Activated T-helper 1 cell treated with anti-CD3 and anti-CD28 coated beads, Interleukin-12 subunit alpha, Interleukin-12 subunit beta, Interleukin-2, Interleukin-4 antibody, amounts not matched to agents 30 ng/mL and 10 ng/mL and 1 ng/mL, durations not matched to agents 14 hours and 24 hours and 36 hours (primary cell): ENCODE results near the gene CCDC43. TPM values are rescaled to one million over a fixed set of nuclear protein-coding genes. Genes with fewer than 3 reads are reported as not detected.
"Not testable (repeated sequence)": the region's sequence is repeated elsewhere in the genome, so short reads cannot be mapped to it uniquely, and the experiment has no call there.

Experiments used
- DNase-seq: peaks from one replicate; pipeline ENCODE4 v3.0.0; 2021; ENCODE audit warnings: low spot score
- H3K27ac Mint-ChIP-seq: one replicate; pipeline ENCODE4 v1.8.0; 2021; ENCODE audit warnings: mild to moderate bottlenecking, mixed read lengths
- H3K27me3 Mint-ChIP-seq: one replicate; pipeline ENCODE4 v1.8.0; 2022; ENCODE audit warnings: mild to moderate bottlenecking, moderate library complexity, mixed read lengths; ENCODE audit not compliant: insufficient read depth
- H3K36me3 Mint-ChIP-seq: one replicate; pipeline ENCODE4 v1.8.0; 2021; ENCODE audit warnings: low read depth, mixed read lengths
- H3K4me1 Mint-ChIP-seq: one replicate; pipeline ENCODE4 v1.8.0; 2021; ENCODE audit warnings: low read depth, mixed read lengths
- H3K4me3 Mint-ChIP-seq: one replicate; pipeline ENCODE4 v1.8.0; 2021; ENCODE audit warnings: mild to moderate bottlenecking, moderate library complexity, mixed read lengths
- H3K9me3 Mint-ChIP-seq: one replicate; pipeline ENCODE4 v1.8.0; 2021; ENCODE audit warnings: mixed read lengths
- intact Hi-C: fragments of 100-400 bp; cut with micrococcal nuclease; formaldehyde crosslinking; loops from one replicate; pipeline ENCODE4 v1.15.1; 2024
- total RNA-seq: library from RNA; stranded (reverse); gene quantifications from 2 replicates; pipeline ENCODE4 v1.2.3, GENCODE V29; 2022

CCDC43 gene
- total RNA-seq, 1 donor from 2014 or later: 42.6 TPM

DNA sequence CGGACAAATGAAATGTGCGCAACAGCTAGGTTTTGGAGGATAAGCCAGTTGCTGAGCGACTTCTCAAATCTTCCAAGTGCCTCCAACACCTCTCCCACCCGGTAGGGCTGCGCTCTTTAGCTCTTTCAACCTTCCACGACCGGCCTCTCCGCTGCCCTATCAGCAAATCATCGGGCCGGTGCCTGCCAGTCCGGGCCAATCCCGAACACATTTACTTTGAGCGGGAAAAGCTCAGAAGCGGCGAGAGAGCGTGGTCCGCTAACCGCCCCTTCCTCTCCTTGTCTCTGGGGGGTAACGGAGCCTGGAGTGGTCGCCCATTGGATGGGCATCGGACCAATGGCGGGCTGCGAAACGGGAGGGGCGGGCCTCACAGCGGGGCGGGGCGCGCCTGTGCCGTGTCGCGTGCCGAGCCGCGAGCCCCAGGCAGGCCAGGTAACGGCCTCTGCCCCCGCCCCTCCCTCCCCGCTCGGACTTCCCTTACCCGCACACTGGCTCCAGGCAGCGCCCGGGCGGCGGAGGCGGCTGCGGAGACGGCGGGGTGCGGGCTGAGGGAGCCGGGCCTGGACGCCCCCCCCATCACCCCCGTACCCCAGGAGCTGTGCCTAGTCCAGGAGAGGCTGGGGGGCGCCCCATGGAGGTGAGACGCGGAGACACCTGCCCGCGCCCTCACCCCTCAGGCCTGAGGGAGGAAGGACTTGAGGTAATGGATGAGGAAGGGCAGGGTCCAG, 33.4 kb downstream of the CCDC43 start, which contains the start of gene MEIOC:
Gene MEIOC (plus strand): TSS at position 486 of the 728 bp plus-strand sequence. CDS start 146 bp downstream, at position 632.
- no peak for DNase-seq
- H3K9me3 Mint-ChIP-seq: no peaks in the 10 kb centered on the region
- intact Hi-C loops: loop anchor here (5.0 kb wide), 1 partner anchor 99 kb away; the partner anchor contains the start of gene FZD2
- peaks cover 33% of the 10 kb centered on the region for H3K27me3 Mint-ChIP-seq
- peak within 1 kb of the TSS; percentile 65 for H3K4me3 Mint-ChIP-seq
- no peak within 1 kb of the TSS for H3K27ac Mint-ChIP-seq
- no peaks in the 10 kb centered on the region for H3K4me1 Mint-ChIP-seq
- peaks cover 2% of the 10 kb centered on the region for H3K36me3 Mint-ChIP-seq

DNA sequence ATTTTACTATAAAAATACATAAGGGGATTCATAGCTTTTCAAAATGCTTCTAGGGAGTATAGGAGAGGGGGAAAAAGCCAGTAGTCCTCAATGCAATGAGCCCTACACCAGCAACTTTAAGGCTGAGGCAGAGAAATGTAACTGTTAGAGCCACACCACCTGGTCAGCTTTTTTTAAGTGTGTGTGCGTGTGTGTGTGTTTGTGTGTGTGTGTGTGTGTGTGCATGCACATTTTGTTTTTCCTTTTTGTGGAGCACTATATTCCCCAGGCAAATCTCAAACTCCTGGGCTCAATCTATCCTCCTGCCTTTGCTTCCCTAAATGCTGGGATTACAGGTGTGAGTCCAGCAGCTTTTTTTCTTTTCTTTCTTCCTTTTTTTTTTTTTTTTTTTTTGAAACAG, 35.6 kb downstream of the CCDC43 start:
- no peak for DNase-seq
- intact Hi-C loops: no loop called here

DNA sequence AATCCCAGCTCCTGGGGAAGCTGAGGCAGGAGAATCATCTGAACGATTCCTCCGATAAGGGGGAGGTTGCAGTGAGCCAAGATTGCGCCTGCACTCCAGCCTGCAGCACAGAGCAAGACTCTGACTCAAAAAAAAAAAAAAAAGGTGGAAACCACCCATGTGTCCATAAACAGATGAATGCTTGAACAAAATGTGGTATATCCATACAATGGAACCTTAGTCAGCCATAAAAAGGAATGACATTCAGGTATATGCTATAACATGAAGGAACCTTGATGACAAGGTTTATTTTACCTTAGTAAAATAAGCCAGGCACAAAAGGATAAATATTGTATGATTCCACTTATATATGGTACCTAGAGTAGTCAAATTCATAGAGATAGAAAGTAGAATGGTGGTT, 36.2 kb downstream of the CCDC43 start:
- no peak for DNase-seq
- H3K36me3 Mint-ChIP-seq: peaks cover 2% of the 10 kb centered on the region
- H3K4me1 Mint-ChIP-seq: no peaks in the 10 kb centered on the region
- no peak overlapping the region for H3K4me3 Mint-ChIP-seq
- no peaks in the 10 kb centered on the region for H3K9me3 Mint-ChIP-seq
- no peak overlapping the region for H3K27ac Mint-ChIP-seq
- peaks cover 47% of the 10 kb centered on the region for H3K27me3 Mint-ChIP-seq
- intact Hi-C loops: no loop called here

More for the DNA sequence above, 35.6 kb downstream of the CCDC43 start:
- H3K36me3 Mint-ChIP-seq: peaks cover 2% of the 10 kb centered on the region
- H3K4me1 Mint-ChIP-seq: no peaks in the 10 kb centered on the region
- no peaks in the 10 kb centered on the region for H3K9me3 Mint-ChIP-seq
- H3K27me3 Mint-ChIP-seq: peaks cover 42% of the 10 kb centered on the region
- H3K27ac Mint-ChIP-seq: no peak overlapping the region
- H3K4me3 Mint-ChIP-seq: no peak overlapping the region

DNA sequence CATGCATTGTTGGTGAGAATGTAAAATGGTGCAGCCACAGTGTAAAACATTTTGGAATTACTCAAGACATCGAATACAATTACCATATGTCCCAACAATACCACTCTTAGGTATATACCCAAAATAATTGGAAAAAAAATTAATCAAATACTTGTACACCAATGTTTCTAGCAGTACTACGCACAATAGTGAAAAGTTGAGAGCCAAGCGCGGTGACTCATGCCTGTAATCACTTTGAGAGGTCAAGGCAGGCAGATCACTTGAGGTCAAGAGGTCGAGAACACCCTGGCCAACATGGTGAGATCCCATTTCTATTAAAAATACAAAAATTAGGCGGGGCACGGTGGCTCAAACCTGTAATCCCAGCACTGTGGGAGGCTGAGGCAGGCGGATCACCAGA, 36.8 kb downstream of the CCDC43 start:
- intact Hi-C loops: no loop called here
- no peak for DNase-seq
- Mint-ChIP-seq H3K4me3 (no peak overlapping the region), H3K4me1 (no peaks in the 10 kb centered on the region), H3K27me3 (peaks cover 45% of the 10 kb centered on the region), H3K27ac (no peak overlapping the region), H3K9me3 (no peaks in the 10 kb centered on the region), H3K36me3 (peaks cover 2% of the 10 kb centered on the region)

DNA sequence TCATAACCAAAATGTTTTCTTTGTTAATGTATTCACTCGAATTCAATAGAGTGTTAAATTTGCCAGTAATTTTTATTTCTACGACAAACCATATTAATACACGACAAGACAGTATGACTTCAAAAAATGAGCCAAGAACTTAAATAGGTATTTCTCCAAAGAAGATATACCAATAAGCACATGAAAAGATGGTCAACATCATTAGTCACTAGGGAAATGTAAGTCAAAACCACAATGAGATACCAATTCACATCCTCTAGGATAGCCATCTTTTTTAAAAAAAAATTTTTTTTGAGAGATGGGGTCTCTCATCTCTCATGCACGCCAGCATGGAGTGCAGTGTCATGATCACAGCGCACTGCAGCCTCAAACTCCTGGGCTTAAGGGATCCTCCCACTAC, 38.3 kb downstream of the CCDC43 start:
- Mint-ChIP-seq H3K9me3 (no peaks in the 10 kb centered on the region), H3K36me3 (no peaks in the 10 kb centered on the region), H3K27me3 (peaks cover 38% of the 10 kb centered on the region), H3K4me3 (no peak overlapping the region), H3K27ac (no peak overlapping the region), H3K4me1 (no peaks in the 10 kb centered on the region)
- no peak for DNase-seq
- intact Hi-C loops: no loop called here

DNA sequence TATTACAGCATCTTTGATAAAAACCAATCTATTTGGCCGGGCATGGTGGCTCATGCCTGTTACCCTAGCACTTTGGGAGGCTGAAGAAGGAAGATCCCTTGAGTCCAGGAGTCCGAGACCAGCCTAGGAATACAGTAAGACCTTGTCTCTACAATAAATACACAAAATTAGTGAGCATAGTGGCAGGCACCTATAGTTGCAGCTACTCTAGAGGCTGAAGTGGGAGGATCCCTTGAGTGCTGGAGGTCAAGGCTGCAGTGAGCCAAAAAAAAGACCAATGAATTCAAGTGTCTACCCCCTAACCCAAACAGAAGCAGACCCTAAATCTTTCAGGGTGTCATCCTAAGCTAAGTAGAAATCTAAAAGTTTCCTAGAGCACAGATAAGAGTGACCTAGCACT, 40.6 kb downstream of the CCDC43 start:
- Mint-ChIP-seq H3K9me3 (no peaks in the 10 kb centered on the region), H3K4me1 (no peaks in the 10 kb centered on the region), H3K27ac (no peak overlapping the region), H3K36me3 (no peaks in the 10 kb centered on the region), H3K27me3 (peaks cover 21% of the 10 kb centered on the region), H3K4me3 (no peak overlapping the region)
- no peak for DNase-seq
- intact Hi-C loops: no loop called here

DNA sequence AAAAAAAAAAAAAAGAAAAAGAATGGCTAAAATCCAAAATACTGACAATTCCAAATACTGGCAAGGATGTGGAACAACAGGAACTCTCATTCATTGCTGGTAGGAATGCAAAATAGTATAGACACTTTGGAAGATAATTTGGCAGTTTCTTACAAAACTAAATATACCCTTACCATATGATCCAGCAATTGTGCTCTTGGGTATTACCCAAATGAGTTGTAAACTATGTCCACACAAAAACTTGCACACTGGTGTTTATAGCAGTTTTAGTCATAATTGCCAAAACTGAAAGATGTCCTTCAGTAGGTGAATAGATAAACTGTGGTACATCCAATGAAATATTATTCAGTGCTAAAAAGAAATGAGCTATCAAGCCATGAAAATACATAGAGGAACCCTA, 41.8 kb downstream of the CCDC43 start:
- H3K36me3 Mint-ChIP-seq: no peaks in the 10 kb centered on the region
- intact Hi-C loops: no loop called here
- no peaks in the 10 kb centered on the region for H3K9me3 Mint-ChIP-seq
- no peak overlapping the region for H3K4me3 Mint-ChIP-seq
- no peak for DNase-seq
- H3K27me3 Mint-ChIP-seq: peaks cover 21% of the 10 kb centered on the region
- H3K27ac Mint-ChIP-seq: no peak overlapping the region
- no peaks in the 10 kb centered on the region for H3K4me1 Mint-ChIP-seq

DNA sequence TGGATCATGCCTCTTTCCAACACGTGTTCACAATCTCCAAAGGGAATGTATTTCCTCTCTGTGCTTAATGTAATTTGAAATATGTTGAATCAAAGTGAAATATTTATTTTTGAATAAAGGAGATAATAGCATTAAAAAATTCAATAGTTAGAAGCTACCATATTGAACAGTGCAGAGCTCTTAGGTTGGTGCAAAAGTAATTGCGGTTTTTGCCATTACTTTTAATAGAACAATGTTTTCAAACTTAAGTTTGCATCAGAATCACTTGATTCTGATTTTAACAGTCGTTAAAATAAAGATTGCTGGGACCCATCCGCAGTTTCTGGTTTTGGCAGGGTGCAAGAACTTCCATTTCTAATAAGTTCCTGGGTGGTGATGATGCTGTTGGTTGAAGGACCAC, 43.3 kb downstream of the CCDC43 start:
- intact Hi-C loops: no loop called here
- Mint-ChIP-seq H3K4me3 (no peak overlapping the region), H3K27me3 (peaks cover 19% of the 10 kb centered on the region), H3K36me3 (no peaks in the 10 kb centered on the region), H3K4me1 (no peaks in the 10 kb centered on the region), H3K27ac (no peak overlapping the region), H3K9me3 (no peaks in the 10 kb centered on the region)
- DNase-seq: no peak

DNA sequence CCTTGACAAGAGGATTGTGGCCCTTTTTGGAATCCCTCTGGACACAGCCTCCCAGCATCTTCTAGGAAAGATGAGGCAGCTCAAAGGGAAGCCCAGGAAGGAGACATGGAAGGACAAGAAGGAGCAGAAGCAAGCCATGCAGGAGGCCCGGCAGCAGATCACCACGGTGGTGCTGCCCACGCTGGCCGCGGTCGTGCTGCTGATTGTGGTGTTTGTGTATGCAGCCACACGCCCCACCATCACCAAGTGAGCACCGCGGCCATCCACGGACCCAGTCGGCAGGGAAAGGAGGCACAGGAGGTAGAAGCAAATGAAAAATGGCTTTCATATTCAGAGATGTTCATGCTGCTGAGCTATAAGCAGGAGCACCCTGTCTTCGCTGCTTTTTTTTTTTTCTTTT, 44.2 kb downstream of the CCDC43 start:
- no peak for DNase-seq
- Mint-ChIP-seq H3K36me3 (no peaks in the 10 kb centered on the region), H3K27ac (no peak overlapping the region), H3K9me3 (no peaks in the 10 kb centered on the region), H3K4me3 (no peak overlapping the region), H3K27me3 (peaks cover 15% of the 10 kb centered on the region), H3K4me1 (no peaks in the 10 kb centered on the region)
- intact Hi-C loops: no loop called here

DNA sequence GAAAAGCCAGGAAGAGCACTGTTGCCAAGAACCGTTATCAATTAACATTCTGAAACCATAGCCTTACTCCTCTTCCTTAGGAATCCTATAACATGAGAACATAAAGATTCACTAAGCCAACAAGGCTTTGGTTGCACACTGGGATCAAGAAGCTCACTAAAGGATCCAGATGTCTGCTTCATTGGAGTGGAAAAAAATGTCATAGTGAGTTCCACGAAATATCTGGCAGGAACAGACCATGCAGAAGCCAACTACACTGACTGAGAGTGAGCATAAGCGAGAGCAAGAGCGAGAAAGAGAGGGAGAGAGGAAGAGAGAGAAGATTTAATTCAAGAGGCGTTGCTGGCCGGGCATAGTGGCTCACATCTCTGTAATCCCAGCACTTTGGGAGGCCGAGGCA, 46.7 kb downstream of the CCDC43 start:
- no peak for DNase-seq
- Mint-ChIP-seq H3K27ac (no peak overlapping the region), H3K4me1 (no peaks in the 10 kb centered on the region), H3K27me3 (peaks cover 3% of the 10 kb centered on the region), H3K9me3 (no peaks in the 10 kb centered on the region), H3K4me3 (no peak overlapping the region), H3K36me3 (no peaks in the 10 kb centered on the region)
- intact Hi-C loops: no loop called here

DNA sequence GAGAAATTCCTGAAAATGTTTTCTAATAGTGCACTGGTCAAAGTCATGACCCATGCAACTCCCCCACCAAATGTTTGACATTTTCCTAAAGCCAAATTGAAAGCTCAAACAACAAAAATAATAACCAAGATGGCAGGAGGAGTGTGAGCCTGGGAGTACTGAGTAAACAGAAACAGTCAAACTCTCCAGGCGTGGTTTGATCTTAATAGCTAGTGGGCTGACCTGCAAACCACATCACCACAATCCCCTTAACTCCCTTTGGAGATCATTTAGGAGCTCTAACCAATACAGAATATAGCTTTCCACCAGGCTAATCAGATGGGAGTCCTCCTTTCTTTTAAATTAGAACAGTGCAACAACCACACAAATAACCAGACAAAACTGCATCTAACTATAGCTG, 52.5 kb downstream of the CCDC43 start:
- intact Hi-C loops: no loop called here
- H3K36me3 Mint-ChIP-seq: no peaks in the 10 kb centered on the region

DNA sequence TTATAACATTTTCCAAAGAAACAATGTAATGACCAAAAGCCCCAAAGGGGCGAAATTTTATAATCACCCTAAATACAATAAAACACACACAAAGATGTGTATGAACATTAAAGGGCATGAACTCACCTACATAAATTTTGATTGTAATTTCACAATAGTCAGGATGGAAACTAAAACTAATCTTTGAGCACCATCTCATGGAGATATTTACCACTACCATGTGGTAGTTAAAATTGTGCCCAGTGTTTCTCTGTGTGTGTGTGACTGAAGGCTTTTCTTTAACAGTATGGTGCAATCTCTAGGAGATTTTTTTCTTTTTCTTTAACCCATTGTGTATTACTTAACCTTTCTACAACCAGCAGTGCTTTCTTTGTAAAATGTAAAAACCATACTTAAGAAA, 53.0 kb downstream of the CCDC43 start:
- Mint-ChIP-seq H3K36me3 (no peaks in the 10 kb centered on the region), H3K27ac (no peak overlapping the region)

More for the DNA sequence above, 52.5 kb downstream of the CCDC43 start:
- Mint-ChIP-seq H3K4me3 (no peak overlapping the region), H3K27ac (no peak overlapping the region), H3K9me3 (no peaks in the 10 kb centered on the region), H3K27me3 (peaks cover 6% of the 10 kb centered on the region), H3K4me1 (no peaks in the 10 kb centered on the region)
- DNase-seq: no peak

DNA sequence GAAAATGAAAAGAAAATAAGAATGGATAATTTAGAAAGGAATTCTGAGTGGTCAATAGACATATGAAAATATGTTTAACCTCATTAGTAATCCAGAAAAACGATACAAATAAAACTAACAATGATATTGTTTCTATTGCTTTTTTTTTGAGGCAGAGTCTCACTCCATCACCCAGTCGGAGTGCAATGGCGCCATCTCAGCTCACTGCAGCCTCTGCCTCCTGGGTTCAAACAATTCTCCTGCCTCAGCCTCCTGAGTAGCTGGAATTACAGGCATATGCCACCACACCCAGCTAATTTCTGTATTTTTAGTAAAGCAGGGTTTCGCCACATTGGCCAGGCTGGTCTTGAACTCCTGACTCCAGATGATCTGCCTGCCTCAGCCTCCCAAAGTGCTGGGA, 55.2 kb downstream of the CCDC43 start:
- H3K4me1 Mint-ChIP-seq, H3K4me3 Mint-ChIP-seq, H3K36me3 Mint-ChIP-seq, H3K9me3 Mint-ChIP-seq, intact Hi-C loops, DNase-seq, H3K27me3 Mint-ChIP-seq, H3K27ac Mint-ChIP-seq: not testable (repeated sequence)

More for the DNA sequence above, 53.0 kb downstream of the CCDC43 start:
- Mint-ChIP-seq H3K9me3 (no peaks in the 10 kb centered on the region), H3K27me3 (peaks cover 9% of the 10 kb centered on the region), H3K4me1 (no peaks in the 10 kb centered on the region), H3K4me3 (no peak overlapping the region)
- no peak for DNase-seq
- intact Hi-C loops: loop anchor here (1.0 kb wide), 1 partner anchor 103 kb away; no protein-coding TSS in a partner anchor

DNA sequence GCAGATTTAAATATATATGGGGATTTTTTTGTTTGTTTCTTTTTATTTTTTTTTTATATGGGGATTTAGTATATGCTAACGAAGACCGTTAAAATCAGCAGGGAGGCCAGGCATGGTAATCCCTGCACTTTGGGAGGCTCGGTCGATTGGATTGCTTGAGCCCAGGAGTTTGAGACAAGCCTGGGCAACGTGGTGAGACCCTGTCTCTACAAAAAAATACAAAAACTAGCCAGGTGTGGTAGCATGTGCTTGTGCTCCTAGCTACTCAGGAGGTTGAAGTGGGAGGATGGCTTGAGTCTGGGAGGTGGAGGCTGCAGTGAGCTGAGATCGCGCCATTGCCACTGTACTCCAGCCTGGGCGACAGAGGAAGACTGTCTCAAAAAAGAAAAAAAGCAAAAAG, 55.6 kb downstream of the CCDC43 start:
- Mint-ChIP-seq H3K36me3 (no peaks in the 10 kb centered on the region), H3K9me3 (no peaks in the 10 kb centered on the region), H3K27me3 (peaks cover 9% of the 10 kb centered on the region), H3K4me3 (no peak overlapping the region), H3K4me1 (no peaks in the 10 kb centered on the region), H3K27ac (no peak overlapping the region)
- no peak for DNase-seq
- intact Hi-C loops: no loop called here
